Stomach smooth muscle (tissue), 2 donors: ENCODE data around the gene ABHD14A.

ENCODE experiments used
- H3K27ac ChIP-seq: one replicate; pipeline ENCODE4 v1.7.0; 2013; ENCODE audit warnings: mild to moderate bottlenecking, low read length, inconsistent platforms
- H3K27me3 ChIP-seq, 2 donors: one replicate each; pipeline ENCODE4 v1.7.0; 2013; ENCODE audit warnings: low read length in 2 of 2; ENCODE audit not compliant: insufficient read depth in 2 of 2, control insufficient read depth in 1 of 2
- H3K36me3 ChIP-seq, 2 donors: one replicate each; pipeline ENCODE4 v1.7.0; 2013; ENCODE audit warnings: low read length in 2 of 2; ENCODE audit not compliant: control insufficient read depth in 2 of 2, insufficient read depth in 2 of 2
- H3K4me1 ChIP-seq: one replicate; pipeline ENCODE4 v1.7.0; 2013; ENCODE audit warnings: low read length; ENCODE audit not compliant: control insufficient read depth, insufficient read depth
- H3K4me3 ChIP-seq, 2 donors: one replicate each; pipeline ENCODE4 v1.7.0; 2013; ENCODE audit warnings: low read length in 2 of 2
- H3K9ac ChIP-seq, 2 donors: one replicate each; pipeline ENCODE4 v1.7.0; 2013; ENCODE audit warnings: low read length in 2 of 2, mild to moderate bottlenecking in 1 of 2
- H3K9me3 ChIP-seq, 2 donors: one replicate each; pipeline ENCODE4 v1.7.0; 2013; ENCODE audit warnings: low read length in 2 of 2; ENCODE audit not compliant: control insufficient read depth in 2 of 2
- donor health status: healthy.
- donor health status: Pancreatic carcinoma.

ABHD14A gene

DNA sequence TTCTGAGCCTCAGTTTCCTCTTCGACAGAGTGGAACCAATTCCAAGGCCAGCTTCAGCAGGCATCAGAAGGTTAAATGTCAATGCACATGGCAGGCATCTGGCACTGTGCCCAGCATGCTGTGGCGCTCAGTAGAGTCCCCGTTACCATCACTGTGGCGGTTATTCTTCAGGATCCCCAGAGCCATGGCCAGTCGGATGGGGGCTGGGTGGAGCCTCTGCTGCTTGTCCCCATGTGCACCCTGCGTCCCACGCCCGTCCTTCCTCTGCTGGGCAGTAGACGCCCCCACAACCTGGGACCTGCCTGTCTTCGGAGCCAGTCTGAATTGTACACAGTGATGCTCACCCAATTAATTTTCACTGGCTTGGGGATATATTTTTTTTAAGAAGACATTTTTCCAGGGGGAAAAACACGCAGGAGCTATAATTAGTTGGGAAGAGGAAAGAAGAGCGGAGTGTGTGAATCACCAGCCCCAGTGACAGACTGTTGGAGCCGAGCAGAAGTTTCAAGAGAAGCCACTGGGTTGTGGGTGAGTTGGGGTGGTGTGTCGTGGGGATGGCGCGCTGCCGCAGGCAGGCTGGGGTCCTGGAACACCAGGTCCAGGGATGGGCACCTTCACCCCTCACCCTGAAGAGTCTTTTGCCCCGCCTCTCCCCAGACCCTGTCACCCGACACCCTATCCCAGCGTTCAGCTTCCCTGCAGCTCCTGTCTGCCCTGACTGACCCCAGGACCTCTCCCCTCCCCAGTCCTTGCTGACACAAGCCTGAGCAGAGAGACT is 47.6 kb downstream of the ABHD14A start:
- Histone ChIP-seq H3K4me3 (peak overlapping the region in 1 of 2 donors; percentile 3), H3K9ac (no peak overlapping the region), H3K27me3 (no peaks in the 10 kb centered on the region), H3K27ac (no peak overlapping the region), H3K9me3 (no peaks in the 10 kb centered on the region), H3K4me1 (peaks cover 27% of the 10 kb centered on the region), H3K36me3 (no peaks in the 10 kb centered on the region)

- no peaks in the 10 kb centered on the region for H3K27me3 ChIP-seq
- H3K27ac ChIP-seq = no peak overlapping the region
- no peak overlapping the region for H3K9ac ChIP-seq
- H3K4me1 ChIP-seq = peaks cover 27% of the 10 kb centered on the region
- H3K4me3 ChIP-seq = peak overlapping the region in 1 of 2 donors; percentile 3
- no peaks in the 10 kb centered on the region for H3K36me3 ChIP-seq
- no peaks in the 10 kb centered on the region for H3K9me3 ChIP-seq
These were observed 48.4 kb downstream of the ABHD14A start for GRCh38 chr3:52023101-52023770.

DNA sequence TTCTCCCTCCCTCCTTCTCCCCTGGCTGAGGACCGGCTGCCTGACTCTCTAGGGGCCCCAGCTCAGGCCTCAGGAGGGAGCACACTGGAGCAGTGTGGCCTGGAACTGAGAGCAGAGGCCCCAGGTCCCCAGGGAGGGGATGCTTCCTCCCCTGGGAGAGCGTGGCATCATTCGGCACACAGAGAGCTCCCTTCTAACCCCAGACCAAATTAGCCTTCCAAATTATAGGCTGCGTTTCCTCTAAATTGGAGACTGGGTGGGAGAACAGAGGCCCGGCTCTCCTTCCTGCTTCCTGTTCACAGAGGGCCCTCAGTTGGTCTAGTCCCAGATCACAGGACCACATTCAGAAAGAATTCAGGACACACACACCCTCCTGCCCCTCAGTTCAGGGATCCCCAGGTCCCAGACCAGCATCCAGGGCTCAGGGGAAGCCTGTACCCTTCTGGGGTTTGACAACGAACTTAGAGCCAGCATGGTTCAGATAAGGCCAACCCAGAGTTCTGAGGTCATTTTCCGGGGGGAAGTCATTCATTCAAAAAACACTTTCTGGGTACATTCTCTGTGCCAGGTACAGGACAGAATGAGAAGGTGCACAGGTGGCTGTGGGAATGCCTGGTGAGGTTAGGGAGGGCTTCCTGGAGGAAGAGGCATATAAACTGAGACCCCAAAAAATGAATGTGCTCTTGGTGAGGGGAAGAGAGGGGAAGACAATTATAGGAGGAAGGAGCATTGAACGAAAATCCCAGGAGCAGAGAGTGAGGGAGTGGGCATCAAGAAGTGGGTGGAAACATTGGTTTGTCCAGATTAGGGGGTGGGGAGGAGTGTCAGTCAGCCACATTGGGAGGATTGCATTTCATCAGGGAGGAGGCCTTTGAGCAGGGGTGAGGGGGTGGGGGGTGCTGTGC is 49.2 kb downstream of the ABHD14A start:
- Histone ChIP-seq H3K27ac (no peak overlapping the region), H3K36me3 (no peaks in the 10 kb centered on the region), H3K9ac (no peak overlapping the region), H3K4me1 (peaks cover 27% of the 10 kb centered on the region), H3K27me3 (no peaks in the 10 kb centered on the region), H3K9me3 (no peaks in the 10 kb centered on the region), H3K4me3 (no peak overlapping the region)

DNA sequence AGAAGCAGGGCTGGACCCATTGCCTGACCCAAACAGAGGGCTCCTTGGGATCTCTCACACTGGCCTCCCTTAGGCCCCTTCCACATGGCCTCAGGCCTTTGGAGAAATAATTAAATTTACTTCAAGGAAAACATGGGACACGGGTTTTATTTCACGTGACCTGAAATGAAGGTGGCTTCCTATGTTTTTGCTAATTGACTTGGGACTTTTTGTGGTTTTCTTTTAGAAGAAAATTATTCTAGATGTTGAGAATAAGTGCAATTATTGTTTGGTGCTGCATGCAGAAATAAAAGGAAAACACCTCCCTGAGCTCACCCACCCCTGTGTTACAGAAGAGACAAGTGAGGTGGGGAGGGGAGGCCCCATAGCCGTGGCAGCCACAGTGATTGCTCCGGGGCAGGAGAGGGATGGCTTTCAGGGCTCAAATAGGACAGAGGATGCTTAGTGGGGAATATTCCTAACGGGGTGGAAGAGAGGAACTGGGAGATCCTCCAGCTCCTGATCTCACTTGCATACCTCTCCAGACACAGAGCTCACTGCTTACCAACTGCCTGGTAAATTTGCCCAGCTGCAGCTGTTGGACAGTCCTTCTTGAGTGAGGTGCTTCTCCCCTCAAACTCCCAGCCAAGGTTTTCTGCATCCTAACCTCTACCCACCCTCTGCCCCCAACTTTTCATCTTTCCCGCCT is 50.0 kb downstream of the ABHD14A start:
- no peak overlapping the region for H3K27ac ChIP-seq
- H3K27me3 ChIP-seq = no peaks in the 10 kb centered on the region
- H3K4me1 ChIP-seq = peaks cover 21% of the 10 kb centered on the region
- no peaks in the 10 kb centered on the region for H3K9me3 ChIP-seq
- no peak overlapping the region for H3K4me3 ChIP-seq
- H3K36me3 ChIP-seq = no peaks in the 10 kb centered on the region
- H3K9ac ChIP-seq = no peak overlapping the region

GRCh38 chr3:52025453-52025852 is 50.6 kb downstream of the ABHD14A start:
- Histone ChIP-seq H3K27ac (no peak overlapping the region), H3K36me3 (no peaks in the 10 kb centered on the region), H3K9me3 (no peaks in the 10 kb centered on the region), H3K27me3 (no peaks in the 10 kb centered on the region), H3K4me3 (no peak overlapping the region), H3K9ac (no peak overlapping the region), H3K4me1 (peaks cover 20% of the 10 kb centered on the region)

DNA sequence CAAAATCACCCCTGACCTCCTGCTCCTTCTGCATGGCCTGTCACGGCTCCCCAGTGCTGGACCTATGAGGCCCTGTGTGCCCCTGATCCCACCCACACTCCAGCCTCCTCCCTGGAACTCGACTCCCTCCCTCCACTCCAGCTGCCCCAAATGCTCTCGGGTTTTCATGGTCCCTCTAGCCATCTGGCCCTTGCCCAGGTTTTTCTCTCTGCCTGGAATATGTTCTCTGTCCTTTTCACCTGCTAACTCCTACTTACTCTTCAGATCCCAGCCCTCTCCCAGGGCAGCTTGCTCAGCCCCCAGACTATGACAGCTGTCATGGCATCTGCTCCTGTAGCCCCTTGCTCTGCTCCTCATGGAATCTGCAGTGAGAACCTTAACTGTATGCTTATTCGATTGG is 51.2 kb downstream of the ABHD14A start:
- H3K27me3 ChIP-seq = no peaks in the 10 kb centered on the region
- no peak overlapping the region for H3K9ac ChIP-seq
- no peaks in the 10 kb centered on the region for H3K36me3 ChIP-seq
- H3K4me1 ChIP-seq = peaks cover 17% of the 10 kb centered on the region
- H3K27ac ChIP-seq = no peak overlapping the region
- H3K4me3 ChIP-seq = no peak overlapping the region
- no peaks in the 10 kb centered on the region for H3K9me3 ChIP-seq

- H3K4me3 ChIP-seq = no peak overlapping the region
- no peaks in the 10 kb centered on the region for H3K27me3 ChIP-seq
- H3K9ac ChIP-seq = no peak overlapping the region
- H3K4me1 ChIP-seq = peaks cover 3% of the 10 kb centered on the region
- no peaks in the 10 kb centered on the region for H3K9me3 ChIP-seq
- no peaks in the 10 kb centered on the region for H3K36me3 ChIP-seq
- H3K27ac ChIP-seq = no peak overlapping the region
These were observed 53.7 kb downstream of the ABHD14A start for GRCh38 chr3:52028572-52028971.

DNA sequence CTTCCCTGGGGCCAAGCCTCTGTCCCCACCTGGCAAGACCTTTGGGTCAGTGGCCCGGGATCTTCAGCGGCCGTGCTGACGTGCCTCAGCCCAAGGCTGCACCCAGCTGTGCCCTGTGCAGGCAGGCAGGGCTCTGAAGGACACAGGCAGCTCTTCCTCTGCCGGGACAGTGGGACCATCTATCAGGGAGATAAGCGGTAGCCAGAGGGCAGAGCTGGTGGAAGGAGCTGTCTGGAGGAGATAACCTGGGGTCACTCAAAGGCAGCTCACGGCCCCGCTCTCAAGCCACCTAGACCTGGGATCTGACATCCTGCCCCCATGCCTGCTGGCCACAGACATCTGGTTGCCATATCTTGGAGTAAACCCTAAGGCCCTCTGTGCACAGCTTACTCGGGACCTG is 54.2 kb downstream of the ABHD14A start:
- Histone ChIP-seq H3K36me3 (no peaks in the 10 kb centered on the region), H3K4me3 (no peak overlapping the region), H3K9me3 (no peaks in the 10 kb centered on the region), H3K4me1 (peaks cover under 1% of the 10 kb centered on the region), H3K9ac (no peak overlapping the region), H3K27ac (no peak overlapping the region), H3K27me3 (no peaks in the 10 kb centered on the region)

GRCh38 chr3:52029535-52029934 is 54.7 kb downstream of the ABHD14A start:
- H3K4me3 ChIP-seq = no peak overlapping the region
- H3K9me3 ChIP-seq = no peaks in the 10 kb centered on the region
- no peaks in the 10 kb centered on the region for H3K27me3 ChIP-seq
- no peaks in the 10 kb centered on the region for H3K36me3 ChIP-seq
- H3K27ac ChIP-seq = no peak overlapping the region
- no peaks in the 10 kb centered on the region for H3K4me1 ChIP-seq
- no peak overlapping the region for H3K9ac ChIP-seq
